Amygdala (tissue), 56 donors: Measurements from ENCODE around the gene OVOL1.

Experiments used
- DNase-seq, 56 donors: peaks; one replicate each; lab custom pipeline; 2025; lab: John Stamatoyannopoulos, UW

OVOL1 gene

DNA sequence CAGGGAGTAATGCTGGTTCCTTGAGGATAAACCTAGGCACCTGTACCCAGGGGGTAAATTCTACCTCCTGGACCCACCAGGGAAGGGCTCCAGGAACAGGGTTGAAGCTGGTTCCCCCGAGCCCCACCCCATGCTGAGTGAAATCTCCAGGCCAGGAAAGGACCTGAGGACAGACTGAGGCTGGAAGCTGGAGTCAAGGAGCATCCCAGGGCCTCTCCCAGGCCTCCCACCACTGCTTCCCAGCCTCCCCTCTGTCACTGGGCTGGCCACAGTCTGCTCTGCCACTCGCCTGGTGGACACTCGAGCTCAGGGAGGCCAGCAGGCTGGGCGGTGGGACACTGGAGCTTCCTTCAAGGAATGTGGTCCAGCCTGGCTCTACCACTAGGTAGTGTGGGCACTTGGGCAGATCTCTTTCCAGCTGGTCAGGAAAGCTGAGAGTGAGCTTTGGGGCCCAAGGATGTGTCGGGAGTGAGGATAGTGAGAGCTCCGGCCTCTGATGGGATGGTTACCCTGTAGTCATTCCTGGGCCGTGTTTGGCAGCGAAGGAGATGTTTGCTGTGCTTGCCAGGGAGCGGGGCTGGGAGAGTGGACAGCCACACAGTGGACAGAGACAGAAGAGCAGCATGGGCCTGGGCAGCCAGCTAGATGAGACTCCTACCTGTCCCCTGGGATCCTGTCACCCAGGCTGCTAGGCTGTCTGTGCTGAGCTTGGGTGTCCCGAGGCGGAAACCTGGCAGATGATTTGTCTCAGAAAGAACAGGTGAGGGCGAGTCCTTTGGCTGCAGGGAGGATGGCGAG lies 3.4 kb downstream of the OVOL1 start:
- no peak for DNase-seq

DNA sequence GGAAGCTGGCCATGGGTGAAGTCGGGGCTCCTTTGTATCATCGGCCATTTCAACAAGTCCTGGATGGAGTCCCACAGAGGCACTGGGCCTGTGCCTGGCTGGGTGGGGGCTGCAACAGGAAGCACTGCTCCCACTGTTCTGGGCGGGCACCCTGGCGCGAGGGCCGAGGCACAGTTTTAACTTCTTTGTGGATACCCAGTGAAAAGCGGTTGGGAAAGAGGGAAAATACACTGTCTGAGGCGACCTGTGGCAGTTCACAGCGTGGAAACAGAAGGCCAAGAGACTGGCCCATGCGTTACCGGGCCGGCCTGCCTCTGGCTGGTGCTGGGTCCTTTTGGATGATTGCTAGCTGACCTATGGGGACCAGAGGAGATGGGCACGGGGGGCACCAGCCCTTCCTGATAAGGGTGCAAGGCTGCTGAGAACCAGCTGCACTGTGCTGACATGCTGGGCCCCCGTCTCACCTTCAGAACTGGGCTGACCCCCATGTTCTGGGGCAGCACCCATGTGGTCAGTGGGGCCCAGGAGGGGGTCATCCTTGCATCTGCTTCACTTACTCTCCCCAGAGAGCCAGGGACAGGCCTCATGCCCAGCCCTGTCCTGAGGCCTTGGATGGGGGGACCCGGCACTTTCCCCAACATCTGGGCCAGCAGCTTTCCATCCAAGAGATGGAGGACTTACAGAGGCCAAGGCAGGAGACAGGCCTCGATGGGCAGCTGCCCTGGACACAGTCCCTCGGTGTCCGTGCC lies 4.2 kb downstream of the OVOL1 start:
- DNase-seq = no peak

- no peak for DNase-seq
Observed at GRCh38 chr11:65791719-65792213, 4.9 kb downstream of the OVOL1 start.

DNA sequence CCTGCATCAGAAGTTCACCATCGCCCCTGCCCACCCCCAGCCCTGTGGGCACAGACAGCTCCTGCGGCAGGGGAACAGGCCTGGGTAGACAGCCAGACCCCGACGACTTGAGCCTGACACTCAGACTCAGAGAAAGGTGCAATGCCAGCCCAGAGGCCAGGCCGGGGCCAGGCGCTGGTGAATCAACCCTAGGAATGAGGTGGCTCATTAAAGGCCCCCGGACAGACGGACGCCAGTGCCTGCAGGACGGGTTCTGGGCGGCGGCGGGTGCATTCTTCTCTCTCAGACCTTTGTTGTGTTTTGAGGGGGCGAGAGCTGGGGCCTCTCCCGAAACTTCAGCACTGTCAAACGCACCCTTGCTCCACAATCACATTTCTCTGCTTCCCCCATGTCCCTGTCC lies 5.6 kb downstream of the OVOL1 start:
- DNase-seq = no peak

DNA sequence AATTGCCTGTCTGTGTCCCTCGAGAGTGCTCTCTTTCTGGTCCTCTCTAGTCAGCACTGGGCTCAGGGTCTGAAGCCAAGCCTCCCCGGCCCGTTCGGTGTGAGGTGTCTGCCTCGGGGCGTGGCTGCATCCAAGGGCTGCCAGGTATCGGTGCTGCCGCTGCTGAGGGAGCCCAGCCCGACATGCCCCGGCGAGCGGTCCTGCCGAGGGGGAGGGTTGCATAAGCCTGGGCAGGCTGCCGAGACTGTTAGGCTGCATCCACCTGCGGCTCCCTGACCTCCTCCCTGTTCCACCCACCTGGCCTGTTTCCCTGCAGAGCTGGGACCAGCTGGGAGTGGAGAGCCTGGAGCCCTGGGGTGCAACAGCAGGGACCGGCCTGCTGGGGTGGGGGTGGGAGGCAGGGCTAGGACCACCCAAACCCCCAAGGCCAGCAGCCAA lies 6.3 kb downstream of the OVOL1 start:
- DNase-seq = no peak

DNA sequence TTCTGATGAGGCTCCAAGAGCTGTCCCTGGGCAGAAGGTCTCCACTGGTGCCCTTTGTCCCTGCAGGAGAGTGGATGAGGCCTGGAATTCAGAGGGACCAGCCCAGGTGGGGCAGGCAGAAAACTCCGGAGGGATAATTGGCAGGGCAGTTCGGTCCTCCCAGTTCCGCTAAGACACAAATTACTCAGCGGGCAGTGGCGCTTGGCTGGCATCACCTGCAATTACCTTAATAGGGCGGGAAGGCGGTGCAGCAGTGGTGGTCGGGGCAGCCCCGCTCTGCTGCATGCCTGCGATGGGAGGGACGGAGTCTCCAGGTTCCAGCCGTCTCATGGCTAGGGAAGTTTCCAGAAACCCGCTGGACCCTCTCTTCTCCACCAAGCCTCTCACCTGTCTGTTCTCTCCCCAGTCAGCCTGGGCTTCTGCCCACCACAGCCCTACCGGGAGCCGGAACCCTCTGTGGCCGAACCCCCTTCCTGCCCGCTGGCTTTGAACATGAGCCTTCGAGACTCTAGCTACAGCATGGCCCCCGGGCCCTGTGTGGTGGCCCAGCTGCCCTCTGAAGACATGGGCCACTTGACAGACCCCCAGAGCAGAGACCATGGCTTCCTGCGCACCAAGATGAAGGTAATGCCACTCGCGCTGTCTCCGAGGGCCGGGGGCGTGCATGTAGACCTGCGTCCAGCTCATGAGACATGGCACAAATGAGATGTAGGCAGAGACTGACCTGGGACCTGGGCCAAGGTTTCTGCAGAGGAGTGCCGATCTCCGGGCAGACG lies 7.0 kb downstream of the OVOL1 start:
- DNase-seq = no peak

- no peak for DNase-seq
Observed at GRCh38 chr11:65794570-65795510, 8.0 kb downstream of the OVOL1 start.

- DNase-seq = no peak
Observed at GRCh38 chr11:65796726-65797601, 10.1 kb downstream of the OVOL1 start.

DNA sequence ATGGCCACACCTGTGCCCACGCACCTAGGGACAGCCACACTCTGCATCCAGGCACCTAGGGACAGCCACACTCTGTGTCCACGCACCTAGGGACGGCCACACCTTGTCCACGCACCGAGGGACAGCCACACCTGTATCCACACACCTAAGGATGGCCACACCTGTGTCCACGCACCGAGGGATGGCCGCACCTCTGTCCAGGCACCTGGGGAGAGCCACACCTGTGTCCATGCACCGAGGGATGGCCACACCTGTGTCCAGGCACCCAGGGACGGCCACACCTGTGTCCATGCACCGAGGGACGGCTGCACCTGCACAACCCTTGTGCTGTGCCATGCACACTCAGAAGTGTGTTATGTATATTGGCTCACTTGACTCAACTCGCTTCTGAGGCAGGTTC lies 10.8 kb downstream of the OVOL1 start:
- no peak for DNase-seq

GRCh38 chr11:65798882-65799281 lies 12.0 kb downstream of the OVOL1 start:
- no peak for DNase-seq

DNA sequence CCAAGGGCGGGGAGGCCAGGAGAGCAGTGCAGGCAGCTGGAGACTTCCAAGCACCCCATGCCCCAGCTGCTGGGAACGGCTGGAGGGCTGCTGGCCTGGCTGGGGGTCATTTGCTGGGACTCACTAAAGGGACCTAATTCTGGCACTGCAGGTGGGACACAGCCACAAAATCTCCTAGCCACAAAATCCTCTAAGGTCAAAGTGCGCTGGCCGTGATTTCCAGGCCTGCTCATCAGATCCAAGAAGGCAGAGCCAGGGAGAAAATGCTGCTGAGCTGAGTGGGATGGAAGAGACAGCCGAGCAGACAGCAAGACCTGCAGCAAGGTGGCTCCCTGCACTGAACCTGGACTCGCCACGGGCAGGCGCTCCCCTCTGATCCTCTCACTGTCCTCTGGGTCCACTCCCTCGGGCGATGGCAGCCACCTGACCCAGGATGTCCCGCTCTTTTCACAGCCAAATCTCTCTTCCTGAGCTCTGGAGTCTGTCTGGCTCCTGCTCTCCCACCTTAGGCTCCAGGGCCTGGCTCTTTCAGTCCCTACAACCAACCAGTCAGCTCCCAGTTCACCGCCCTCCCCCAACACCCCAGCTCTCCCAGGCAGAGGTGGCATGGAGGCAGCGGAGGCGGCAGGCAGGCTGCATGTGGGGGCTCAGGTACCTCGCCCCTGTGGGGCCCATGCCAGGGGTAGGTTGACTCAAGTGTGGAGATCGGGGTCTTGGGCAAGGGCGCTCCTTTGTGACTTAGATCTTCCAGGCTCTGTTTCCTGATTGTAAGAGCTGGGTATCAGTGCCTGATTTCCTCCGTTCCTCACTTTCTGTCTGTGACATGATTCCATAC lies 14.5 kb downstream of the OVOL1 start:
- DNase-seq = no peak

GRCh38 chr11:65802841-65803240 lies 16.0 kb downstream of the OVOL1 start:
- DNase-seq = no peak

GRCh38 chr11:65803797-65804492 lies 17.1 kb downstream of the OVOL1 start:
- DNase-seq = no peak

- no peak for DNase-seq
Observed at GRCh38 chr11:65806979-65807378, 20.1 kb downstream of the OVOL1 start.

GRCh38 chr11:65808744-65809341 lies 22.0 kb downstream of the OVOL1 start:
- DNase-seq = no peak

GRCh38 chr11:65809496-65809895 lies 22.6 kb downstream of the OVOL1 start:
- DNase-seq = no peak
